ENCODE results near the gene GPSM3.
"Not testable (repeated sequence)": the region's sequence is repeated elsewhere in the genome, so short reads cannot be mapped to it uniquely, and the experiment has no call there.

Gene GPSM3

GRCh38 chr6:32192608-32193039 lies at the start of gene GPSM3:
TSS of gene GPSM3 (minus strand) at chr6:32192643. CDS start at chr6:32192513, 130 bp downstream.
- DNase-seq (ENCODE audit: low read depth in 1 of 2, low spot score in 1 of 2): no peak

- DNase-seq (ENCODE audit: low read depth in 1 of 2, low spot score in 1 of 2): no peak
Observed at GRCh38 chr6:32240686-32241085, 48.2 kb upstream of the GPSM3 start.

GRCh38 chr6:32239462-32239861 lies 47.0 kb upstream of the GPSM3 start:
- DNase-seq (ENCODE audit: low read depth in 1 of 2, low spot score in 1 of 2): no peak

- no peak for DNase-seq (ENCODE audit: low read depth in 1 of 2, low spot score in 1 of 2)
Observed at GRCh38 chr6:32234934-32235333, 42.5 kb upstream of the GPSM3 start.

GRCh38 chr6:32226434-32226833 lies 34.0 kb upstream of the GPSM3 start:
- no peak for DNase-seq (ENCODE audit: low read depth in 1 of 2, low spot score in 1 of 2)

- no peak for DNase-seq (ENCODE audit: low read depth in 1 of 2, low spot score in 1 of 2)
Observed at GRCh38 chr6:32224696-32225095, 32.3 kb upstream of the GPSM3 start.

GRCh38 chr6:32223258-32224235 lies 31.1 kb upstream of the GPSM3 start, which contains the start of gene NOTCH4:
TSS of gene NOTCH4 (minus strand) at chr6:32224067. CDS start at chr6:32223928, 139 bp downstream.
- no peak for DNase-seq (ENCODE audit: low read depth in 1 of 2, low spot score in 1 of 2)

GRCh38 chr6:32222333-32223230 lies 30.1 kb upstream of the GPSM3 start:
- DNase-seq (ENCODE audit: low read depth in 1 of 2, low spot score in 1 of 2): no peak

- no peak for DNase-seq (ENCODE audit: low read depth in 1 of 2, low spot score in 1 of 2)
Observed at GRCh38 chr6:32220021-32220420, 27.6 kb upstream of the GPSM3 start.

GRCh38 chr6:32218167-32218566 lies 25.7 kb upstream of the GPSM3 start:
- DNase-seq (ENCODE audit: low read depth in 1 of 2, low spot score in 1 of 2): no peak

GRCh38 chr6:32216998-32217397 lies 24.6 kb upstream of the GPSM3 start:
- DNase-seq (ENCODE audit: low read depth in 1 of 2, low spot score in 1 of 2): no peak

GRCh38 chr6:32216285-32216684 lies 23.8 kb upstream of the GPSM3 start:
- no peak for DNase-seq (ENCODE audit: low read depth in 1 of 2, low spot score in 1 of 2)

- no peak for DNase-seq (ENCODE audit: low read depth in 1 of 2, low spot score in 1 of 2)
Observed at GRCh38 chr6:32215617-32216016, 23.2 kb upstream of the GPSM3 start.

- DNase-seq (ENCODE audit: low read depth in 1 of 2, low spot score in 1 of 2): no peak
Observed at GRCh38 chr6:32214126-32214525, 21.7 kb upstream of the GPSM3 start.

- no peak for DNase-seq (ENCODE audit: low read depth in 1 of 2, low spot score in 1 of 2)
Observed at GRCh38 chr6:32213649-32214048, 21.2 kb upstream of the GPSM3 start.

- DNase-seq (ENCODE audit: low read depth in 1 of 2, low spot score in 1 of 2): no peak
Observed at GRCh38 chr6:32212076-32212760, 19.8 kb upstream of the GPSM3 start.

- DNase-seq (ENCODE audit: low read depth in 1 of 2, low spot score in 1 of 2): not testable (repeated sequence)
Observed at GRCh38 chr6:32211432-32211831, 19.0 kb upstream of the GPSM3 start.

- DNase-seq (ENCODE audit: low read depth in 1 of 2, low spot score in 1 of 2): no peak
Observed at GRCh38 chr6:32210191-32210601, 17.8 kb upstream of the GPSM3 start.

- DNase-seq (ENCODE audit: low read depth in 1 of 2, low spot score in 1 of 2): no peak
Observed at GRCh38 chr6:32208996-32209395, 16.6 kb upstream of the GPSM3 start.

GRCh38 chr6:32204268-32204715 lies 11.8 kb upstream of the GPSM3 start:
- DNase-seq (ENCODE audit: low read depth in 1 of 2, low spot score in 1 of 2): no peak

All from stimulated activated CD4-positive, alpha-beta T cell treated with anti-CD3 and anti-CD28 coated beads, Interleukin-15, amount 100 ng/mL, for 1 hour (primary cell).